ENCODE measurements around the gene NXNL1. TPM values are rescaled to one million over a fixed set of nuclear protein-coding genes. Genes with fewer than 3 reads are reported as not detected.
"Not testable (repeated sequence)": the region's sequence is repeated elsewhere in the genome, so short reads cannot be mapped to it uniquely, and the experiment has no call there.

The NXNL1 gene, protein sequence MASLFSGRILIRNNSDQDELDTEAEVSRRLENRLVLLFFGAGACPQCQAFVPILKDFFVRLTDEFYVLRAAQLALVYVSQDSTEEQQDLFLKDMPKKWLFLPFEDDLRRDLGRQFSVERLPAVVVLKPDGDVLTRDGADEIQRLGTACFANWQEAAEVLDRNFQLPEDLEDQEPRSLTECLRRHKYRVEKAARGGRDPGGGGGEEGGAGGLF
- not detected for total RNA-seq
- total RNA-seq (2013) = not detected

DNA sequence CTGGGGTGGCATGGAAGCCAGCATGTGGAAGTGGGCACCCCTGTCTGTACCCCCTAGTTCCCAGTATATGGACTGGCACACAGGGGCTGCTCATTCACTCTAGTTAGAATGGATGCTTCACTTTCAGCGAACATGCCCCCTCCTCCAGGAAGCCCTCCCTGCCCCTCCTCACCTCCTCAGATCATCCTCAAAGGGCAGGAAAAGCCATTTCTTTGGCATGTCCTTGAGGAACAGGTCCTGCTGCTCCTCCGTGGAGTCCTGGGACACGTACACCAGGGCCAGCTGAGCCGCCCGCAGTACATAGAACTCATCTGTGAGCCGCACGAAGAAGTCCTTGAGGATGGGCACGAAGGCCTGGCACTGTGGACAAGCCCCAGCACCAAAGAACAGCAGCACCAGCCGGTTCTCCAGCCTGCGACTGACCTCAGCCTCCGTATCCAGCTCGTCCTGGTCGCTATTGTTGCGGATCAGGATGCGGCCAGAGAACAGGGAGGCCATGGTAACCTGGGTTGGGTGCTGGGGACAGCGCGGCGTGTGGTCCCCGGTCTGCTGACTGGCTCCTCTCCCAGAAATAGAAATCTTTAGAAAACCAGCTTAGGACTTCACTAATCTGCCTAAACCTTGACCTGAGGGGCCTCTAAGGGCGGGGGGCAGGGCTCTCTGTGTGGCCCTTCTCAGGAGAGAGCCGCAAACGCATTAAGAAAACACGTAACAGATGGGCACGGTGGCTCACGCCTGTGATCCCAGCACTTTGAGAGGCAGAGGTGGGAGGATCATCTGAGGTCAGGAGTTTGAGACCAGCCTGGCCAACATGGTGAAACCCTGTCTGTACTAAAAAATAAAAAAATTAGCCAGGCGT, at the start of gene NXNL1:
TSS of gene NXNL1 (minus strand) at position 555 of the 859 bp plus-strand sequence. CDS start at position 498, 57 bp downstream.
- no peak within 1 kb of the TSS for H3K4me3 Mint-ChIP-seq
- intact Hi-C loops (cut with micrococcal nuclease) = no loop called here
- H3K27ac ChIP-seq (ENCODE audit: low read length) = no peak within 1 kb of the TSS
- no peaks in the 10 kb centered on the region for H3K4me1 Mint-ChIP-seq
- peaks cover 2% of the 10 kb centered on the region for H3K27me3 ChIP-seq (ENCODE audit: control insufficient read depth, insufficient read depth, low read length)
- no peak for DNase-seq
- H3K4me3 ChIP-seq (ENCODE audit: low read length) = no peak within 1 kb of the TSS
- H3K9me3 Mint-ChIP-seq = no peaks in the 10 kb centered on the region
- no peak for ATAC-seq
- H3K36me3 ChIP-seq (ENCODE audit: control insufficient read depth, insufficient read depth, low read length) = no peaks in the 10 kb centered on the region
- H3K27me3 Mint-ChIP-seq (ENCODE audit: low read depth in 2 of 2) = peaks cover 7 to 16% of the 10 kb centered on the region in 2 donors
- TF ChIP-seq, protein P1, sequence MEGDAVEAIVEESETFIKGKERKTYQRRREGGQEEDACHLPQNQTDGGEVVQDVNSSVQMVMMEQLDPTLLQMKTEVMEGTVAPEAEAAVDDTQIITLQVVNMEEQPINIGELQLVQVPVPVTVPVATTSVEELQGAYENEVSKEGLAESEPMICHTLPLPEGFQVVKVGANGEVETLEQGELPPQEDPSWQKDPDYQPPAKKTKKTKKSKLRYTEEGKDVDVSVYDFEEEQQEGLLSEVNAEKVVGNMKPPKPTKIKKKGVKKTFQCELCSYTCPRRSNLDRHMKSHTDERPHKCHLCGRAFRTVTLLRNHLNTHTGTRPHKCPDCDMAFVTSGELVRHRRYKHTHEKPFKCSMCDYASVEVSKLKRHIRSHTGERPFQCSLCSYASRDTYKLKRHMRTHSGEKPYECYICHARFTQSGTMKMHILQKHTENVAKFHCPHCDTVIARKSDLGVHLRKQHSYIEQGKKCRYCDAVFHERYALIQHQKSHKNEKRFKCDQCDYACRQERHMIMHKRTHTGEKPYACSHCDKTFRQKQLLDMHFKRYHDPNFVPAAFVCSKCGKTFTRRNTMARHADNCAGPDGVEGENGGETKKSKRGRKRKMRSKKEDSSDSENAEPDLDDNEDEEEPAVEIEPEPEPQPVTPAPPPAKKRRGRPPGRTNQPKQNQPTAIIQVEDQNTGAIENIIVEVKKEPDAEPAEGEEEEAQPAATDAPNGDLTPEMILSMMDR (IDR thresholded peaks at IDR 0.05) = no peak
- WGBS (ENCODE audit: insufficient coverage) = 90% methylated on average over 26 of the region's 26 CpGs
- H3K36me3 Mint-ChIP-seq = no peaks in the 10 kb centered on the region
- H3K4me1 ChIP-seq (ENCODE audit: control insufficient read depth, insufficient read depth, low read length) = no peaks in the 10 kb centered on the region
- H3K27ac Mint-ChIP-seq = no peak within 1 kb of the TSS
- H3K9me3 ChIP-seq (ENCODE audit: control insufficient read depth, insufficient read depth, low read length) = no peaks in the 10 kb centered on the region

DNA sequence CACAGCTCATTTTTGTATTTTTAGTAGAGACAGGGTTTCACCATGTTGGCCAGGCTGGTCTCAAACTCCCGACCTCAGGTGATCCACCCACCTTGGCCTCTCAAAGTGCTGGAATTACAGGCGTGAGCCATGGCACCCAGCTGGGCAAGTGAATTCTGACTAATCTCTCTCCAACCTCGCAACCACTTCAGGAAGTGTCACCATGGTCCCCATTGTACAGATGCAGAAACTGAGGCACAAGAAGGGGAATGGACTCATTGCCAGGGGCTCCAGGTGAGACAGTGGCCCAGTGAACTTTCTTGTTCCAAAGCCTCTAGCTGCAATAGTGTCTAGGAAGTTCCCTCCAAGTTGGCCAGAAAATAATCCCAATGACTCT, 47.8 kb upstream of the NXNL1 start:
- peaks cover 29% of the 10 kb centered on the region for H3K4me1 ChIP-seq (ENCODE audit: control insufficient read depth, insufficient read depth, low read length)
- peak overlapping the region in 1 of 2 donors; percentile 14 for H3K27ac Mint-ChIP-seq
- H3K27ac ChIP-seq (ENCODE audit: low read length); H3K9me3 Mint-ChIP-seq; H3K27me3 Mint-ChIP-seq (ENCODE audit: low read depth in 2 of 2); H3K27me3 ChIP-seq (ENCODE audit: control insufficient read depth, insufficient read depth, low read length); intact Hi-C loops (cut with micrococcal nuclease); DNase-seq; ATAC-seq; H3K4me3 Mint-ChIP-seq; H3K36me3 Mint-ChIP-seq; H3K36me3 ChIP-seq (ENCODE audit: control insufficient read depth, insufficient read depth, low read length); H3K9me3 ChIP-seq (ENCODE audit: control insufficient read depth, insufficient read depth, low read length); H3K4me3 ChIP-seq (ENCODE audit: low read length): not testable (repeated sequence)
- peaks cover 21 to 25% of the 10 kb centered on the region in 2 donors for H3K4me1 Mint-ChIP-seq
- 76% methylated on average over 3 of the region's 3 CpGs for WGBS (ENCODE audit: insufficient coverage)

DNA sequence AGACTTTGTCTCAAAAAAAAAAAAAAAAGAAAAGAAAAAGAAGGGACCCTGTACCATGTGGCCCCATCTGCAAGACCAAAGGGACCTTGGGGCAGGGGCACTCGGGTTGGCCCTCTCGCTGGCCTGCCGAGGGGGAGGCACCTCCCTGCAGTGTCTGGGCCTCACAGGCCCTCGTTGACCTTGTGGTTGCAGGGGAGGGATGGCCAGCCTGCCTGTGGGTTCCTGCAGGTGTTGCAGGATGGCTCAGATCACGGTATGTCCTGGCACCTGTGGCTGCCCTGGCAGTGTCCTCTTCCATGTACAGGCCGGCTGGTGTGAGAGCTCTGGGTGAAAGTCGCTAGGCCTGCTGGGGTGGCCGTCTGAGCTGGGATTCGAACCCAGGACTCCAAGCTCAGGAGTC, 46.0 kb upstream of the NXNL1 start:
- H3K36me3 Mint-ChIP-seq = no peaks in the 10 kb centered on the region
- intact Hi-C loops (cut with micrococcal nuclease) = no loop called here
- no peaks in the 10 kb centered on the region for H3K27me3 ChIP-seq (ENCODE audit: control insufficient read depth, insufficient read depth, low read length)

DNA sequence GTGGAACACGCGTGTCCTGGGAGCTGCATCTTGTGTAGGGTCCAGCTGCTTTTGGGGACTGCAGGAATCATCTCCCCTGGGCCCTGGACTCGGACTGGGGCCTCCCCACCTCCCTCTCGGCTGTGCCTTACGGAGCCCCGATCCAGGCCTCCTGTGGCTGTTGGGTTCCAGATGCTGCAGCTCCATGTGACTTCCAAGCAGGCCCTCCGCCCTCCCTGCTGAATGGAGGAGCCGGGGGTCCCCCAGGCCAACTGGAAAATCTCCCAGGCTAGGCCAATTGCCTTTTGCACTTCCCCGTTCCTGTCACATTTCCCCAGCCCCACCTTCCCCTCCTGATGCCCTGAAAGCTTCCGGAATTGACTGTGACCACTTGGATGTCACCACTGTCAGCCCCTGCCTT, 44.5 kb upstream of the NXNL1 start:
- H3K4me3 Mint-ChIP-seq = no peak overlapping the region
- Histone ChIP-seq H3K4me3 (ENCODE audit: low read length) (no peak overlapping the region), H3K4me1 (ENCODE audit: control insufficient read depth, insufficient read depth, low read length) (peaks cover 6% of the 10 kb centered on the region), H3K36me3 (ENCODE audit: control insufficient read depth, insufficient read depth, low read length) (peaks cover 6% of the 10 kb centered on the region), H3K27ac (ENCODE audit: low read length) (no peak overlapping the region), H3K27me3 (ENCODE audit: control insufficient read depth, insufficient read depth, low read length) (no peaks in the 10 kb centered on the region), H3K9me3 (ENCODE audit: control insufficient read depth, insufficient read depth, low read length) (no peaks in the 10 kb centered on the region)
- H3K36me3 Mint-ChIP-seq = no peaks in the 10 kb centered on the region
- no peaks in the 10 kb centered on the region for H3K9me3 Mint-ChIP-seq
- H3K27me3 Mint-ChIP-seq (ENCODE audit: low read depth in 2 of 2) = no peaks in the 10 kb centered on the region
- intact Hi-C loops (cut with micrococcal nuclease) = no loop called here
- TF ChIP-seq, protein P1 (IDR thresholded peaks at IDR 0.05) = no peak
- WGBS (ENCODE audit: insufficient coverage) = 96% methylated on average over 10 of the region's 10 CpGs
- no peak for DNase-seq
- no peak for ATAC-seq
- peaks cover 3 to 4% of the 10 kb centered on the region in 2 donors for H3K4me1 Mint-ChIP-seq
- no peak overlapping the region for H3K27ac Mint-ChIP-seq

More for the DNA sequence above, 46.0 kb upstream of the NXNL1 start:
- 56% methylated on average over 9 of the region's 9 CpGs for WGBS (ENCODE audit: insufficient coverage)
- Histone ChIP-seq H3K9me3 (ENCODE audit: control insufficient read depth, insufficient read depth, low read length) (no peaks in the 10 kb centered on the region), H3K4me1 (ENCODE audit: control insufficient read depth, insufficient read depth, low read length) (peaks cover 12% of the 10 kb centered on the region), H3K27ac (ENCODE audit: low read length) (no peak overlapping the region), H3K4me3 (ENCODE audit: low read length) (no peak overlapping the region), H3K36me3 (ENCODE audit: control insufficient read depth, insufficient read depth, low read length) (peaks cover 2% of the 10 kb centered on the region)
- Mint-ChIP-seq H3K27me3 (ENCODE audit: low read depth in 2 of 2) (no peaks in the 10 kb centered on the region), H3K27ac (no peak overlapping the region), H3K4me1 (peaks cover 15 to 16% of the 10 kb centered on the region in 2 donors), H3K9me3 (no peaks in the 10 kb centered on the region), H3K4me3 (no peak overlapping the region)
- ATAC-seq (no peak), DNase-seq (no peak)
- TF ChIP-seq, protein P1 (IDR thresholded peaks at IDR 0.05) = no peak

Measured in natural killer cell (primary cell).